NCI-H748 treated with DMSO at 0.1 percent for 48 hours (cell line): ENCODE measurements around the gene HOXD3.
A peak's percentile ranks its signal among the peaks of the same experiment; 100 is the strongest.

Source experiments
- DNase-seq: peaks from one replicate; lab custom pipeline; 2025; lab: John Stamatoyannopoulos, UW

The HOXD3 gene

DNA sequence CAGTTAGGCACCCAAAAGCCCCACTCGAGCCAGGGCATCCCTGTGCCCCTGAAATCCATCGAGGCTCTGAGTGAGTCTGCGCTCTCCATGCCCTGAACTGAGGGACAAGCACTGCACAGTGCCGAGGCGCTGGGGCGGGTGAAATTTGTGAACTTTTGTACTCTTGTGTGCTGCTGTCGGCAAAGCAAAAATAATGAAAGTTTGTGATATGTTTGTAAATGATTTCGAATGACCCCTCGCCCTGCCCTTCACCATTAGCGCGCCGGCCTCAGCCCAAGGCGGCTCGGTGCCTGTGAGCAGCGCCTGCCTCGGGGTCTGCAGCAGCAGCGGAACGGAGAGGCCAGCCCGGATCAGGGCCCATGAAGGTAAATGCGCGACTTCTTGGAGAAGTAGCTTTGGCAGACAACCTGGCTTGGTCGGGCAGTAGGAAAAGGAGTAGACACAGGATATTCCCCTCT, 7.6 kb upstream of the HOXD3 start:
- DNase-seq: no peak

DNA sequence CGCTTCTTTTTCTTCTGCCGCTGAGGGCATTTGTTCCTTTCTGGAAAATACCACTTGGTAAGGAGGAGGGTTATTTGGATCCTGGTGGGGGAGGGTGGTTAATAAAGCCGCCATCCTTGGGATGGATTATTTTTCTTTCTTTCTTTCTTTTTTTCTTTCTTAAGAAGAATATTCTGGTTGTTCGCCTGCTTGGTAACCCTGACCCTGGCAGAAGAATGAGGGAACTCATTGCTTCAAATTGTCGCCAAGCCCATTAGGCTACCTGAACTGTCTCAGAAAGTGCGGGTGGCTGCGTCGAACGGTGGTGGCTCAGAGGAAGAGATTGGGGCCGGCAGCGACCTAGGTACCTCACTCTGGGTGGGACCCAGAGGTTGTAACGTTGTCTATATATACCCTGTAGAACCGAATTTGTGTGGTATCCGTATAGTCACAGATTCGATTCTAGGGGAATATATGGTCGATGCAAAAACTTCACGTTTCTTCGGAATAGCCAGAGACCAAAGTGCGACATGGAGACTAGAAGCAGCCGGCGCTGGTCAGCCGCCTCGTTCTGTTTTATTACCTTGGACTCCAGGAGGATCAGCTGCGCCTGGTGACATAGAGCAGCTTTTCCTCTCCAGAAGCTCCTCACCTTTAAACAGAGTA, 7.0 kb upstream of the HOXD3 start:
- no peak for DNase-seq

- DNase-seq: no peak
Measured at GRCh38 chr2:176150584-176151441, 6.3 kb upstream of the HOXD3 start.

DNA sequence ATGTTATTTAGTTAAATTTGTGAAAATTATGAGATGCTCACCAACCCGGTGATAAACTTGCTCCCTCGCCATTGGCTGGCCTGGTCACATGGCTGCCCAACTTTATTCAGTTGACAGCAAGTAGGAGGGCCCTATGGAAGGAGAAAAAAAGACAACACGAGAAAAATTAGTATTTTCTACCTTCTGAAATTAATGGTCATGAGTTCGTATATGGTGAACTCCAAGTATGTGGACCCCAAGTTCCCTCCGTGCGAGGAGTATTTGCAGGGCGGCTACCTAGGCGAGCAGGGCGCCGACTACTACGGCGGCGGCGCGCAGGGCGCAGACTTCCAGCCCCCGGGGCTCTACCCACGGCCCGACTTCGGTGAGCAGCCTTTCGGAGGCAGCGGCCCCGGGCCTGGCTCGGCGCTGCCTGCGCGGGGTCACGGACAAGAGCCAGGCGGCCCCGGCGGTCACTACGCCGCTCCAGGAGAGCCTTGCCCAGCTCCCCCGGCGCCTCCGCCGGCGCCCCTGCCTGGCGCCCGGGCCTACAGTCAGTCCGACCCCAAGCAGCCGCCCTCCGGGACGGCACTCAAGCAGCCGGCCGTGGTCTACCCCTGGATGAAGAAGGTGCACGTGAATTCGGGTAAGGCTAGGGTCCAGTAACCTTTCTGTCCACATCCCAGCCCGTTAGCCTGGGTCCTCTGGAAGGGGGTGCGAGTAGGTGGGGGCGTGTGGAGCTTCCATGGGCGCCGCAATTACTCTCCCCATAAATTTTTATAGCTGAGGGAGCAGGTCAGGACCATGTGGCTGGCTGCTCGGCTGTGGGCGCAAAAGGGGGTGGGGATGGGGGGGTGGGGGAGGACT, 5.4 kb upstream of the HOXD3 start, which contains the start of gene HOXD4:
Gene HOXD4 (plus strand): TSS at position 109 of the 846 bp plus-strand sequence. CDS start 84 bp downstream, at position 193.
- no peak for DNase-seq

GRCh38 chr2:176152350-176153181, 4.5 kb upstream of the HOXD3 start:
- DNase-seq: no peak

GRCh38 chr2:176154576-176155252, 2.4 kb upstream of the HOXD3 start:
- DNase-seq: no peak

- no peak for DNase-seq
Measured at GRCh38 chr2:176155356-176156044, 1.6 kb upstream of the HOXD3 start.

GRCh38 chr2:176156301-176156806, 753 bp upstream of the HOXD3 start:
- DNase-seq: no peak

GRCh38 chr2:176157499-176158185, 535 bp downstream of the HOXD3 start:
- DNase-seq: peak; percentile 77

GRCh38 chr2:176158186-176158591, 1.1 kb downstream of the HOXD3 start:
- peak; percentile 71 for DNase-seq

GRCh38 chr2:176158855-176159662, 2.0 kb downstream of the HOXD3 start:
- DNase-seq: no peak

GRCh38 chr2:176159663-176160250, 2.6 kb downstream of the HOXD3 start:
- no peak for DNase-seq

GRCh38 chr2:176160251-176160985, 3.3 kb downstream of the HOXD3 start:
- no peak for DNase-seq

- DNase-seq: no peak
Measured at GRCh38 chr2:176160986-176161824, 4.1 kb downstream of the HOXD3 start.

DNA sequence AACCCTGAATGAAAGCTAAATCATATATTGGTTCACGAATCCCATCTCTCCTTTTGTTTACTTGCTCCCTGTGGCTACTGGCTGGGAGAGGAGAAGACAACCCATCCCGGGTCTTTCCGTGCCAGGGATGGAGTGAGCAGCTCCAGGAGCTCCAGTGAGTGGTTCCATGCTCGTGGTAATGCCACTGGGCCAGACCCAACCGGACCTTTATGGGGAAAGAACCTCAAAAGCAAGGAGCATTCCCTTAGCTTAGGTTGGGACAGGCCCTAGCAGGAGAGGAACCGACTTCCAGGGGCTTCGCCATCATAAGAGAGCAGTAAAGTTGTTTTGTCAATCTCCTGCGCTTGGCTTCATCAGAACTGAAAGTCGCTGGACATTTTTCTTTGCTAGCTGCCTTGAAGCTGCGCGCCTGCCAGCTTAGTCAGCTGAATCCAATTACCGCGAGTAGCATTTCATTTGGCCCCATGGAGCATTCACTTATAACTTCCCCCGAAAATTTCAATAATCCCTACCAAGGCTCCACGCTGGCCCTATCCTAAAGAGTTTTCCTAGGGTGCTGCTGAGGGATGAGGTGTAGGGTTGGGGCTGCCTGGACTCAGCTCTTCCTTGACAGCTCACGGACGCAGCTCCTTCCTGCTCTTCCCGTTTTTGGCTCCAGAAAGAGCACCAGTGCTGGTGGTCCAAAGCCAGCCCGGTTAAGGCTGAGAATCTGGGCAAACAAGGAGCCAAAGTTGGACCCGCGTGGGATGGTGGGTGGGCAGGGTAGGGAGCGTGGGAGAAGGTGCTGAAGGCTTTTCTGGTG, 4.9 kb downstream of the HOXD3 start:
- DNase-seq: no peak
